T-cell (primary cell): ENCODE results near the gene MAPK8. TPM values are rescaled to one million over a fixed set of nuclear protein-coding genes. Genes with fewer than 3 reads are reported as not detected.

ENCODE experiments used
- ATAC-seq, 4 experiments: fragments of 200-7000 bp in 3 of 4; fragments of 150-1000 bp in 1 of 4; cut with Tn5 transposase; replicated peaks in 1 of 4; 1 replicate in 3 of 4; 2 replicates in 1 of 4; pipeline ENCODE4 v1.10.0; 2021; ENCODE audit warnings: moderate library complexity in 3 of 4, mild to moderate bottlenecking in 2 of 4, moderate number of reproducible peaks in 1 of 4
- CTCF ChIA-PET, 2 donors: fragments of 300-600 bp; sonication (Branson Sonifier 250); formaldehyde crosslinking; loops; one replicate each; lab custom pipeline; 2022; ENCODE audit warnings: antibody characterized with exemption in 2 of 2; lab: Charles Lee
- POLR2A ChIA-PET, 2 donors: fragments of 300-600 bp; sonication (Branson Sonifier 250); formaldehyde crosslinking; loops; one replicate each; lab custom pipeline; 2022; ENCODE audit warnings: antibody characterized with exemption in 2 of 2; lab: Charles Lee
- DNase-seq, 35 experiments: peaks; one replicate each; pipeline versions ENCODE4 v3.0.0 to v3.0.0-alpha.2; 2013 to 2023
- H3K27ac ChIP-seq: one replicate; pipeline ENCODE4 v1.5.1; 2013; ENCODE audit warnings: low read length
- H3K27me3 ChIP-seq, 2 experiments: replicated peaks in 1 of 2; 1 replicate in 1 of 2; 2 replicates in 1 of 2; pipeline versions ENCODE4 v1.6.1 to v1.7.0; 2013; ENCODE audit warnings: low read length in 1 of 2, mixed read lengths in 1 of 2; ENCODE audit not compliant: control insufficient read depth in 2 of 2, insufficient read depth in 2 of 2; ENCODE audit errors: extremely low read depth in 1 of 2
- H3K36me3 ChIP-seq, 2 donors: 1 replicate in 1 of 2; 2 replicates in 1 of 2; pipeline versions ENCODE4 v1.6.1 to v1.7.0; 2013; ENCODE audit warnings: low read length in 1 of 2; ENCODE audit not compliant: control insufficient read depth in 2 of 2, insufficient read depth in 1 of 2; ENCODE audit errors: extremely low read depth in 1 of 2
- H3K4me1 ChIP-seq, 2 experiments: 1 replicate in 1 of 2; 2 replicates in 1 of 2; pipeline versions ENCODE4 v1.6.1 to v1.7.0; 2013; ENCODE audit warnings: low read length in 2 of 2, mixed read lengths in 1 of 2; ENCODE audit not compliant: insufficient read depth in 2 of 2, control insufficient read depth in 1 of 2; ENCODE audit errors: extremely low read depth in 1 of 2
- H3K4me3 ChIP-seq, 2 donors: 1 replicate in 1 of 2; 2 replicates in 1 of 2; pipeline versions ENCODE4 v1.5.1 to v1.7.0; 2013; ENCODE audit warnings: mild to moderate bottlenecking in 2 of 2, low read length in 1 of 2, moderate library complexity in 1 of 2; ENCODE audit not compliant: control insufficient read depth in 1 of 2; ENCODE audit errors: extremely low read depth in 1 of 2
- H3K9me3 ChIP-seq: 2 replicates; pipeline ENCODE4 v1.7.0; 2013
- H3K27ac Mint-ChIP-seq, 2 donors: one replicate each; pipeline ENCODE4 v1.8.0; 2020 to 2021; ENCODE audit warnings: mild to moderate bottlenecking in 2 of 2, mixed read lengths in 2 of 2
- H3K27me3 Mint-ChIP-seq, 2 donors: one replicate each; pipeline ENCODE4 v1.8.0; 2021 to 2022; ENCODE audit warnings: mixed read lengths in 2 of 2
- H3K36me3 Mint-ChIP-seq: one replicate; pipeline ENCODE4 v1.8.0; 2021; ENCODE audit warnings: mixed read lengths
- H3K4me1 Mint-ChIP-seq, 3 donors: one replicate each; pipeline ENCODE4 v1.8.0; 2020 to 2022; ENCODE audit warnings: mixed read lengths in 3 of 3, mild to moderate bottlenecking in 1 of 3
- H3K4me3 Mint-ChIP-seq, 3 donors: one replicate each; pipeline ENCODE4 v1.8.0; 2020 to 2022; ENCODE audit warnings: mild to moderate bottlenecking in 3 of 3, mixed read lengths in 3 of 3, moderate library complexity in 3 of 3
- H3K9me3 Mint-ChIP-seq, 3 donors: one replicate each; pipeline ENCODE4 v1.8.0; 2020 to 2022; ENCODE audit warnings: mixed read lengths in 3 of 3
- WGBS: methylation state at CpG from one replicate; pipeline ENCODE4 v1.1.5; 2013; ENCODE audit warnings: missing lambda C conversion rate; ENCODE audit not compliant: insufficient coverage; 5-methylcytosine and 5-hydroxymethylcytosine counted together
- total RNA-seq, 35 experiments: library from RNA in 6 of 35; stranded (reverse) in 6 of 35; fragments of 120-200 nt in 1 of 35; gene quantifications; one replicate each; pipeline versions ENCODE4 v1.2.1 to v1.2.4 and lab custom pipeline; 2013 to 2026

Gene MAPK8
- total RNA-seq, 5 donors from 2014 or later (not counting 1 experiment from before 2014, with no cell fraction given) = 35.7 to 49.7 (median 42.4) TPM

DNA sequence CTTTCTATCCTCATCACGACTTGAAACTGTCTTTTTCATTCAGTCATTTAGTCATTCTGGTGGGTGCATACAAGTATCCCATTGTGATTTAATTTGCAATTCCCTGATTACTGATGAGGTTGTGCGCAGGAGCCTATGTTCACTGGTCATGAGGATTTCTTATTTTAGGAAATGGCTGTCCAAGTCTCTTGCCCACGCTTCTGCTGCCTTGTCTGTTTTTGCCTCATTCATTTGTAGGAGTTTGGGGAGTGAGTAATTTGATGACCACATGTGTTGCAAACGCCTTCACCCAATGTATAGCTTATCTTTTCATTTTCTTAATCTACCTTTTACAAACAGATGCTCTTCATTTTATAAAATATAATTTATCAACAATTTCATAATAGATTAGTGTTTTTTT is 171.1 kb downstream of the MAPK8 start:
- Mint-ChIP-seq H3K4me3 (no peak overlapping the region), H3K4me1 (no peaks in the 10 kb centered on the region), H3K27ac (no peak overlapping the region), H3K27me3 (peaks cover 5 to 11% of the 10 kb centered on the region in 2 donors), H3K9me3 (no peaks in the 10 kb centered on the region), H3K36me3 (no peaks in the 10 kb centered on the region)
- CTCF ChIA-PET = interaction anchor here in 1 of 2 donors (0.6 kb wide), 1 partner anchor 101 kb away, joined by 4 read pairs; no protein-coding TSS in a partner anchor
- ATAC-seq (no peak), DNase-seq (no peak)
- WGBS = 100% methylated on average over 1 of the region's 4 CpGs
- Histone ChIP-seq H3K4me1 (no peaks in the 10 kb centered on the region), H3K9me3 (no peaks in the 10 kb centered on the region), H3K27ac (no peak overlapping the region), H3K4me3 (no peak overlapping the region), H3K36me3 (no peaks in the 10 kb centered on the region), H3K27me3 (peaks cover 0 to 30% of the 10 kb centered on the region in 2 experiments)
- POLR2A ChIA-PET = no interaction called here

DNA sequence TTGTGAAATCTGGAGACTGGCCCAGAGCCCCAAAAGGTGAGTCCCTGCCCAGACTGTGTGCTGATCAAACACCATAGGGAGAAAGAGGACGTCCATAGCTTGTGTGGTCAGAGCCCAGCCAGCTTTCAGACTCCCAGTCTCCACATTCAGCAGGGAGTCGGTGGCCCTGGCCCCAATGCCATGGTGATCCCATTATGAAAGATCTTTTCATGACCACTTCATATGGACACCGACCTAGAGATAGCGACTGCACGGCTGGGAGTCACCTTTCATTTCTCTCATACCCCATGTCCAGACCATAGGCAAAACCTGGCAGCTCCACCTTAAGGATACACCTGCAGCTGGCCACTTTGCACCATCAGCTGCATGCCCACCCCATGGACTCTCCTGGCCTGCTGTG is 172.0 kb downstream of the MAPK8 start:
- H3K36me3 ChIP-seq = no peaks in the 10 kb centered on the region
- H3K9me3 ChIP-seq = no peaks in the 10 kb centered on the region
- H3K27ac Mint-ChIP-seq = no peak overlapping the region
- POLR2A ChIA-PET = no interaction called here
- H3K4me3 ChIP-seq = no peak overlapping the region
- CTCF ChIA-PET = no interaction called here
- H3K27me3 Mint-ChIP-seq = peaks cover 6 to 11% of the 10 kb centered on the region in 2 donors
- ATAC-seq = no peak
- no peaks in the 10 kb centered on the region for H3K4me1 Mint-ChIP-seq
- no peak overlapping the region for H3K4me3 Mint-ChIP-seq
- H3K9me3 Mint-ChIP-seq = no peaks in the 10 kb centered on the region
- H3K36me3 Mint-ChIP-seq = no peaks in the 10 kb centered on the region
- H3K27ac ChIP-seq = no peak overlapping the region
- H3K4me1 ChIP-seq = no peaks in the 10 kb centered on the region
- H3K27me3 ChIP-seq = peaks cover 0 to 30% of the 10 kb centered on the region in 2 experiments
- WGBS = 85% methylated on average over 5 of the region's 5 CpGs
- no peak for DNase-seq

DNA sequence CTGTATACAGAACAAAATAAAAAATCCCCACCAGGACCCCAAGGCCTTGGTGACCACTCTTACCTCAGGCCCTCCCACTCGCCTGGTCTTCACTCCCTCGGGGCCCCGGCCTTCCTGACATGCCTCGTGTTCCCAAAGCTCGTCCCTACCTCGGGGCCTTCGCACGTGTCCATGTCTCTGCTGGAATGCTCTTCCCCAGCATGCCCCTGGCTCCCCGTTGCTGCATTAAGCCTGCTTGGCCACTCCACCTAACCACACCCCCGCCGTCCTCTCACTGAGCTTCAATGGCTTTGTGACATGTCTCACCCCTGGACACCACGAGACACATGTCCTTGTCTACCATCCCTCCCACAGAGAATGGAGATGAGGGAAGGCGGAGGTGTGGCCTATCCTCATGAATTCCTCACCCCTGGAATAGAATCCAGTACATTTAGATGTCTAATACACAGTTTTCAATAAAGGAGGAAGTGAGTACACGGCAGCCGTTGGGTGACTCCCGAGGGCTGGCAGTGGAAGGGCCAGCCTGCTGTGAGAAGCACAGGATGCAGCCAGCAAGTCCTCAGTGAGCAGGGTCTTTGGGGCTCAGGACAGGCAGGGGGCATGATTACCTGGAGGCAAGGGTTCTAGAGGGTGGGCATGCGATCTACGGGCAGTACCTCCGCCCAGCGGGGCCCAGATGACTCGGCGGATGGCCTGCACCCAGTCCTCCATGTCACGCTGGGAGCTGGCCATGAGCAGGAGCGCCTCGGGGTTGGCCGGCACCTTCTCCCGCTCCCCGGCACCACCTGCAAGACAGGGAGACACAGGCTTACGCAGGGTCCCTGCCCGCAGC is 172.7 kb downstream of the MAPK8 start:
- Mint-ChIP-seq H3K4me3 (no peak overlapping the region), H3K36me3 (no peaks in the 10 kb centered on the region), H3K9me3 (no peaks in the 10 kb centered on the region), H3K4me1 (no peaks in the 10 kb centered on the region), H3K27me3 (peaks cover 10 to 11% of the 10 kb centered on the region in 2 donors), H3K27ac (no peak overlapping the region)
- no peaks in the 10 kb centered on the region for H3K36me3 ChIP-seq
- CTCF ChIA-PET = no interaction called here
- WGBS = 85% methylated on average over 23 of the region's 30 CpGs
- no peaks in the 10 kb centered on the region for H3K4me1 ChIP-seq
- no peak overlapping the region for H3K27ac ChIP-seq
- H3K4me3 ChIP-seq = no peak overlapping the region
- peaks cover 0 to 29% of the 10 kb centered on the region in 2 experiments for H3K27me3 ChIP-seq
- ATAC-seq (no peak), DNase-seq (no peak)
- no peaks in the 10 kb centered on the region for H3K9me3 ChIP-seq
- POLR2A ChIA-PET = no interaction called here

DNA sequence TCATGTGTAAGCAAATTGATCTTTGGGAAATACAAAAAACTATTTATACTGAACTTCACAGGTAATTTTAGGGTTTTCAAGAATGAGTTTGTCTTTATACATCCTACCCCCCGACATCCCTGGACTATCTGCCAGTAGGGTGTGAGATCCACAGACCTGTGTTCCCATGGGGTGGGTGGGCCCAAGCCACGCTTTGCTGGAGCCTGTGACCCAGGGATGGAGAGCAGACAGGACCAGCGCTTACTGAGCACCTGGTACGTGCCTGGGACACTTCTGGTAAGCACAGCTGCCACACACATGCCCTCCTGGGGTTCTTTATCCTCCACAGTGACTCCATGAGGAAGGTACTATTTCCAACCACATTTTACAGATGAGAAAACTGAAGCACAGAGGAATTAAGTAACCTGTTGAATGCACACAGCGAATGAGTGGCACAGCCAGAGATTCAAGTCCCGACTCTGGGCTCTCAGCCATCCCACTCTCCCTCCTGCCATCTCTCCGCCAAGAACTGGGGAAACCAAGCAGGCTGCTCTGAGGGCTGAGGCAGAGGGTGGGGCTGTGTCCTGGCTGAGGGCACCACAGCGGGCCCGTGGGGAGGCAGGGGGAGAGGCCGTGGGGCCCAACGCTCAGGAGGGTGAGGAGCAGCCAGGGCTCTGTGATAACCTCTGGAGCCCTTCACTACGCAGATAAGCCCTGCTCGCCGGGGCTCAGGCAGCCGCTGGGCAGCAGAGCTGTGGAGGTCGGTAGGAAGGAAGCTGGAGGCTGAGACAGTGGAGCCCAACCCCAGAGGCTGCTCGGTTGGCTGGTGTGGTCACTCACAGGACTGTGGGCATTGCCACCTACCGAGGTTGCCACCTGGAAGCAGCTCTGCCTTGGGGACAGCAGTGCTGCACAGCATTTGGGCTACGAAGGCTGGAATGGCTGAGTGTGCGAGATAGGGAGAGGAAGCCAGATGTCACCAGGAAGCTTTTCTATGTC is 174.2 kb downstream of the MAPK8 start:
- 38% methylated on average over 13 of the region's 20 CpGs for WGBS
- no peaks in the 10 kb centered on the region for H3K9me3 ChIP-seq
- no peaks in the 10 kb centered on the region for H3K4me1 Mint-ChIP-seq
- H3K36me3 Mint-ChIP-seq = no peaks in the 10 kb centered on the region
- ATAC-seq (no peak), DNase-seq (no peak)
- CTCF ChIA-PET = no interaction called here
- H3K27ac Mint-ChIP-seq = no peak overlapping the region
- no peak overlapping the region for H3K27ac ChIP-seq
- H3K4me1 ChIP-seq = no peaks in the 10 kb centered on the region
- H3K9me3 Mint-ChIP-seq = no peaks in the 10 kb centered on the region
- H3K36me3 ChIP-seq = no peaks in the 10 kb centered on the region
- no peak overlapping the region for H3K4me3 ChIP-seq
- no peak overlapping the region for H3K4me3 Mint-ChIP-seq
- peaks cover 11 to 13% of the 10 kb centered on the region in 2 donors for H3K27me3 Mint-ChIP-seq
- POLR2A ChIA-PET = no interaction called here
- H3K27me3 ChIP-seq = peaks cover 0 to 29% of the 10 kb centered on the region in 2 experiments

DNA sequence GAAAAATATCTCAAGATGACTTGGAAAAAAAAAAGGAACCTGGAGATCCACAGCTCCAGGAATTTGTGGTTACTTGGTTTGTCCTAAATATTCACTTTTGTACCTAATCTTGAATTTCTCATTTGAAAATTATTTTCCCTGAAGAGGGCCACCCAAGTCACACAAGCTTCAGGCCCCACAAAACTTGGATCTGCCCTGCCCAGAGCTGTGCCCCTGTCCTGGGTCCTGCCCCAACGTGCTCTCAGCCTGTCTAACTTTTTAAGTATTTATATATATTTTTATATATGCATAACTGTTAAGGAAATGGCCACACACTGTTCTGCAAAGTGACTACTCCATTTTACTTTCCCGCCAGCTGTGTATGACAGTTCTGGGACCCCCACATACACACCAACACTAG is 174.9 kb downstream of the MAPK8 start:
- Mint-ChIP-seq H3K4me3 (no peak overlapping the region), H3K4me1 (no peaks in the 10 kb centered on the region), H3K9me3 (no peaks in the 10 kb centered on the region), H3K36me3 (no peaks in the 10 kb centered on the region), H3K27ac (no peak overlapping the region), H3K27me3 (peaks cover 11 to 13% of the 10 kb centered on the region in 2 donors)
- H3K36me3 ChIP-seq = no peaks in the 10 kb centered on the region
- no peak for DNase-seq
- no peak for ATAC-seq
- peaks cover 0 to 27% of the 10 kb centered on the region in 2 experiments for H3K27me3 ChIP-seq
- no peak overlapping the region for H3K4me3 ChIP-seq
- no peak overlapping the region for H3K27ac ChIP-seq
- H3K4me1 ChIP-seq = no peaks in the 10 kb centered on the region
- POLR2A ChIA-PET = no interaction called here
- CTCF ChIA-PET = no interaction called here
- no CpG with 5 or more reads among the region's 2 CpGs for WGBS
- H3K9me3 ChIP-seq = no peaks in the 10 kb centered on the region

DNA sequence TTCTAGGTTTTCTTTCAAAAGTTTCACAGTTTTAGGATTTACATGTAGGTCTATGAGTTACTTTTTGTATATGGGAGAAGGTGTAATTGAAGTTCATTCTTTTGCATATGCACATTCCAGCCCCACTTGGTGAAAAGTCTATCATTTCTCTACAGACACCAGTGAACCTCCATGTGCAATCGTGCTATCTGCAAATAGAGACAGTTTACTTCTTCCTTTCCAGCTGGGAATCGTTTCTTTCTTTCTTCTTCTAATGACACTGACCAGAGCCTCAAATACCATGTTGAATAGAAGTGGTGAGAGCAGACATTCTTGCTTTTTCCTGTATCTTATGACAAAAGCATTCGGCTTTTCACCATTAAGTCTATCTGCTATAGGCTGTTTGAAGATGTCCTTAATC is 175.7 kb downstream of the MAPK8 start:
- Histone ChIP-seq H3K9me3 (no peaks in the 10 kb centered on the region), H3K4me3 (no peak overlapping the region), H3K4me1 (no peaks in the 10 kb centered on the region), H3K27me3 (peaks cover 0 to 26% of the 10 kb centered on the region in 2 experiments), H3K27ac (no peak overlapping the region), H3K36me3 (no peaks in the 10 kb centered on the region)
- 60% methylated on average over 1 of the region's 3 CpGs for WGBS
- Mint-ChIP-seq H3K27ac (no peak overlapping the region), H3K4me1 (no peaks in the 10 kb centered on the region), H3K4me3 (no peak overlapping the region), H3K36me3 (no peaks in the 10 kb centered on the region), H3K27me3 (peaks cover 7 to 13% of the 10 kb centered on the region in 2 donors), H3K9me3 (no peaks in the 10 kb centered on the region)
- ChIA-PET CTCF (no interaction called here), POLR2A (no interaction called here)
- DNase-seq = no peak
- ATAC-seq = no peak
